T47D (cell line): Measurements from ENCODE around the gene KLF13.

ENCODE experiments used
- DNase-seq, 2 experiments: peaks; one replicate each; pipeline versions ENCODE4 v3.0.0 to v3.0.0-alpha.2; 2011 to 2012; ENCODE audit warnings: low read depth in 1 of 2, low spot score in 1 of 2
- JUND ChIP-seq: IDR thresholded peaks from 2 replicates; pipeline ENCODE4 v1.6.1; 2012; ENCODE audit warnings: low read depth
- in situ Hi-C: cut with HindIII; loops from 2 replicates; pipeline ENCODE4 v1.10.0; 2016; ENCODE audit warnings: low sequenced_read_pairs, low pct_unique_long_range_greater_than_20kb

KLF13 gene

DNA sequence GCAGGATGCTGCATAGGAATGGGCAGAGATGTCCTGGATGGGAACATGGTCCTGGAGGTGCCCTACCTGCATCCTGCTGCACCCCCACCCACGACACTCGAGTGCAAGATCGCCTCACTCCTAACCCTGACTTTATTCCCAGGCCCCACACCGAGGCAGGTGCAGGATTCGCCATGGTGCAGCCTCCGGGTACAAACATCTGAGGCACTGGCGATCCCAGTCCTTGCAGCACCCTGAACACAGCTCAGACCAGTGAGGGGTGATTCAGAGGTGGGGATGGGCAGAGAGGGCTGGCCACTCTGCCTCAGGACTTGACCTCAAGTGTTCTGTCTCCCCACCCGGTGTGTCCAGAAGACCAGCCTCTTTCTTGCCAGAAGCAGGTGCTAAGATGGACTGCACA, 49.1 kb downstream of the KLF13 start:
- in situ Hi-C loops: no loop called here

DNA sequence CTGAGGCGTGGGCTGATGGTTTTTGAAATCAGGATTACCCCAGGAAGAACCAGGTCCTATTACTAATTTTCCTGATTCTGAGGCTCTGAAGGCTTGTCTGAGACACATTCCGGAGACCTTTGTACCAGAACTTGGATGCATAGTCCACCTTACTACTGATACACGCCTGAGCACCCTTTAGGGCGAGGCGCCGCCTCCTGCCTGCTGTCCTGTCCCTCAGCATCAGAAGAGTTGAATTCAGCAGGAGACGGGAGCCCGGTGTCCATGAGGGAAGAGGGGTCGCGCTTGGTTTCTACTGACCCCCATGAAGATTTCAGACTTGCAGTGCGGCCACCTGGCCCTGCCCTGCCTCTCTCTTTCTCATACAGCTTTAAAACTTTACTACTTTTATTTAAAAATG, 49.9 kb downstream of the KLF13 start:
- in situ Hi-C loops: no loop called here
- DNase-seq: no peak
- TF ChIP-seq JUND: no peak

More for the DNA sequence above, 49.1 kb downstream of the KLF13 start:
- TF ChIP-seq JUND: no peak
- no peak for DNase-seq

- in situ Hi-C loops: no loop called here
- no peak for TF ChIP-seq JUND
Observed at GRCh38 chr15:31377030-31377429, 50.4 kb downstream of the KLF13 start.

GRCh38 chr15:31378363-31378903, 51.8 kb downstream of the KLF13 start:
- no peak for TF ChIP-seq JUND
- in situ Hi-C loops: no loop called here
- no peak for DNase-seq

More at GRCh38 chr15:31377030-31377429, 50.4 kb downstream of the KLF13 start:
- DNase-seq: no peak

- no peak for TF ChIP-seq JUND
- DNase-seq: no peak
- in situ Hi-C loops: no loop called here
Observed at GRCh38 chr15:31379042-31379441, 52.4 kb downstream of the KLF13 start.

- DNase-seq: no peak
- in situ Hi-C loops: no loop called here
- TF ChIP-seq JUND: no peak
Observed at GRCh38 chr15:31379577-31379976, 52.9 kb downstream of the KLF13 start.

DNA sequence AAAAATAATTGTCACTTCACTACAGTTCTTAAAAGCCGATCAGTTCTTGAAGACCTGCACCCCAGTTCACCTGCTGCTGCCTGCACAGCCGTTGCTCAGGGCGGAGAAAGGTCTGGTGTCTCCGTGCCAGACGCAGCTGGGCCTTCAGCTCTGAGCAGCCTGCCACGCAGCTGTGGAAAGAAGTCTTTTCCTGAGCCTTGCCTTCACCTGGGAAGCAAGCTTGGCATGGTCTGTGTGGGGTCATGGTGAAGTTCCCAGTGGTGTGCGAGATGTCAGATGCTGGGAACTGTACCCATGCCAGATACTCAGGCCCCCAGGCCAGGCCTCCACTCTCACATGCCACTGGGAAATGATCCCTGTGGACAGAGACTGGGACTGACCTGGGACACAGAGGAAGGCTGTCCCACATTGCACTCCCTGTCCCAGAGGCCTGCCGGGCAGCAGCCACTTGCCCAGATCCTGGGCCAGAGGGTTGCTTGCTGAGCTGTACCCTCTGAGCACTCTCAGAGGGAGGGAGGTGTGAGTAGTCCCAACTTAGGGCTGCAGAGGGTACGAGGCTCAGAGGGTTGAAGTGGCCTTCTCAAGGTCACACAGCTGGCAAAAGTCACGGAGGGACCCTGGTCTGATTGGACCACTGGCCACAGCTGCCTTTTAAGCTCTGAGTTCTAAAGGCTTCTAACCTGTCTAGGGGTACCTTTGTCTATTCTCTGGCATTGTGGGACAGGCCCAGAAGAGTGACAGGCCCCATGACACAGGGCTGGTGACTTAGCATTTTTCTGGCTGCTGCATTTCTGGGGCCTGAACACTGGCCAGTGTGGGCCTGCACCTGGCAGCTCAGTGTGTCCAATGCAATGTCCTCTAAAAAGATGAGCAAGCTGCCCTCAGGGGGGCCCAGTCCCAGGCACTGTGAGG, 55.4 kb downstream of the KLF13 start:
- no peak for DNase-seq

GRCh38 chr15:31382713-31383045, 56.0 kb downstream of the KLF13 start:
- in situ Hi-C loops: no loop called here
- TF ChIP-seq JUND: no peak
- DNase-seq: no peak

More for the DNA sequence above, 55.4 kb downstream of the KLF13 start:
- in situ Hi-C loops: no loop called here
- no peak for TF ChIP-seq JUND

GRCh38 chr15:31383139-31383538, 56.5 kb downstream of the KLF13 start:
- in situ Hi-C loops: no loop called here
- DNase-seq: no peak
- TF ChIP-seq JUND: no peak

DNA sequence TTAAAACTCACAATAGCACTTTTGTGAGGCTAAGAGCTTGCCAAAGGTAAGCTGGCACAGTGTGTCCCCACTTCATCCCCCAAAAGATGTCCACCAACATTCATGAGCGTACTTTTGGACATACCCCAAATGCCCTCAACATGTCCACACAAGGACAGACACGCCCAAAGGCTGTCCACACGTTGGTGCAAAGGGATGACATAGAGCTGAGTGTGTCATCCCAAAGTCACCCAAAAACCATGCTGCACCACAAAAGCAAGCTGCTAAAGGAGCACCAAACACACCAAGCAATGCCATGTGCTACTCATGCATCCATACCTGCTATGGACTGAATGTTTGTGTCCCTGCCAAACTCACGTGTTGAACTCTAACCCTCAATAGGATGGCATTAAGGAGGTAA, 57.9 kb downstream of the KLF13 start:
- TF ChIP-seq JUND: no peak
- in situ Hi-C loops: no loop called here

GRCh38 chr15:31385736-31386135, 59.1 kb downstream of the KLF13 start:
- DNase-seq: no peak
- in situ Hi-C loops: no loop called here
- TF ChIP-seq JUND: no peak

More for the DNA sequence above, 57.9 kb downstream of the KLF13 start:
- DNase-seq: no peak

GRCh38 chr15:31387092-31387478, 60.5 kb downstream of the KLF13 start:
- in situ Hi-C loops: no loop called here
- no peak for TF ChIP-seq JUND

GRCh38 chr15:31387479-31388118, 61.0 kb downstream of the KLF13 start:
- TF ChIP-seq JUND: no peak
- in situ Hi-C loops: no loop called here
- DNase-seq: peak in 1 of 2 experiments; percentile 19

More at GRCh38 chr15:31387092-31387478, 60.5 kb downstream of the KLF13 start:
- DNase-seq: no peak
